ENCODE data around the gene SERGEF.

- TF ChIP-seq CTCF (conservative IDR thresholded peaks at IDR 0.05; ENCODE audit: low read depth, low read length), result no peak
- TF ChIP-seq SMC3 (IDR thresholded peaks at IDR 0.05; ENCODE audit: low read depth, low read length), result no peak
- no peak for TF ChIP-seq ELK1 (IDR thresholded peaks at IDR 0.05; ENCODE audit: borderline replicate concordance, low read depth, low read length)
- no peak for TF ChIP-seq FOS (IDR thresholded peaks at IDR 0.05; ENCODE audit: low read depth, low read length)
- no peak for TF ChIP-seq POLR2A (IDR thresholded peaks at IDR 0.05; ENCODE audit: low read depth, low read length)
- TF ChIP-seq RAD21 (IDR thresholded peaks at IDR 0.05; ENCODE audit: low read length), result no peak
- TF ChIP-seq BHLHE40 (IDR thresholded peaks at IDR 0.05; ENCODE audit: low read depth, low read length), result no peak
- TF ChIP-seq CHD1 (IDR thresholded peaks at IDR 0.05; ENCODE audit: low read depth, low read length), result no peak
- TF ChIP-seq MAFK (IDR thresholded peaks at IDR 0.05; ENCODE audit: low read depth, low read length), result no peak
- no peak for TF ChIP-seq MXI1 (IDR thresholded peaks at IDR 0.05; ENCODE audit: borderline replicate concordance, low read depth, low read length)
- no peak for TF ChIP-seq RCOR1 (IDR thresholded peaks at IDR 0.05; ENCODE audit: insufficient replicate concordance, low read length)
Observed at GRCh38 chr11:18000760-18001159, 12.1 kb downstream of the SERGEF start.

All from IMR-90 (cell line).